Measurements from ENCODE around the gene OSBPL3.
A peak's percentile ranks its signal among the peaks of the same experiment; 100 is the strongest.

The OSBPL3 gene

GRCh38 chr7:24910551-24911212 is 69.3 kb downstream of the OSBPL3 start:
- TF ChIP-seq FOXM1 (IDR thresholded peaks at IDR 0.05; ENCODE audit: borderline replicate concordance, low read depth) (no peak), USF1 (IDR thresholded peaks at IDR 0.05) (no peak), EGR1 (IDR thresholded peaks at IDR 0.05) (no peak), RAD21 (IDR thresholded peaks at IDR 0.05; ENCODE audit: low read depth) (no peak)

GRCh38 chr7:24908727-24909126 is 71.3 kb downstream of the OSBPL3 start:
- TF ChIP-seq EP300 (IDR thresholded peaks at IDR 0.05; ENCODE audit: borderline replicate concordance) (no peak), CEBPB (IDR thresholded peaks at IDR 0.05) (no peak), TAF1 (IDR thresholded peaks at IDR 0.05; ENCODE audit: low read depth) (no peak), EGR1 (IDR thresholded peaks at IDR 0.05) (no peak)

GRCh38 chr7:24908166-24908565 is 71.8 kb downstream of the OSBPL3 start:
- TF ChIP-seq TAF1 (IDR thresholded peaks at IDR 0.05; ENCODE audit: low read depth) = no peak
- TF ChIP-seq EGR1 (IDR thresholded peaks at IDR 0.05) = no peak
- no peak for TF ChIP-seq MAX (IDR thresholded peaks at IDR 0.05)
- no peak for TF ChIP-seq NFIC (IDR thresholded peaks at IDR 0.05)
- no peak for TF ChIP-seq REST (IDR thresholded peaks at IDR 0.05; ENCODE audit: low read depth)
- no peak for TF ChIP-seq TEAD4 (IDR thresholded peaks at IDR 0.05)
- TF ChIP-seq USF1 (IDR thresholded peaks at IDR 0.05) = no peak
- TF ChIP-seq CEBPB (IDR thresholded peaks at IDR 0.05) = no peak
- TF ChIP-seq TCF12 (IDR thresholded peaks at IDR 0.05; ENCODE audit: low read depth) = no peak
- no peak for TF ChIP-seq RAD21 (IDR thresholded peaks at IDR 0.05; ENCODE audit: low read depth)
- TF ChIP-seq EP300 (IDR thresholded peaks at IDR 0.05; ENCODE audit: borderline replicate concordance) = no peak
- TF ChIP-seq FOXM1 (IDR thresholded peaks at IDR 0.05; ENCODE audit: borderline replicate concordance, low read depth) = no peak
- TF ChIP-seq ZBTB7A (IDR thresholded peaks at IDR 0.05; ENCODE audit: low read depth) = no peak
- no peak for TF ChIP-seq YY1 (IDR thresholded peaks at IDR 0.05; ENCODE audit: low read depth)

GRCh38 chr7:24907311-24907886 is 72.6 kb downstream of the OSBPL3 start:
- TF ChIP-seq ZBTB7A (IDR thresholded peaks at IDR 0.05; ENCODE audit: low read depth) = no peak

- TF ChIP-seq CEBPB (IDR thresholded peaks at IDR 0.05) (no peak), USF1 (IDR thresholded peaks at IDR 0.05) (peak; percentile 52), TEAD4 (IDR thresholded peaks at IDR 0.05) (peak; percentile 56)
Observed at GRCh38 chr7:24905996-24906770, 73.8 kb downstream of the OSBPL3 start.

GRCh38 chr7:24903559-24903958 is 76.4 kb downstream of the OSBPL3 start:
- TF ChIP-seq CEBPB (IDR thresholded peaks at IDR 0.05) (no peak), TAF1 (IDR thresholded peaks at IDR 0.05; ENCODE audit: low read depth) (no peak), YY1 (IDR thresholded peaks at IDR 0.05; ENCODE audit: low read depth) (no peak), TCF12 (IDR thresholded peaks at IDR 0.05; ENCODE audit: low read depth) (no peak), RAD21 (IDR thresholded peaks at IDR 0.05; ENCODE audit: low read depth) (no peak), ZBTB7A (IDR thresholded peaks at IDR 0.05; ENCODE audit: low read depth) (no peak), NFIC (IDR thresholded peaks at IDR 0.05) (no peak), EP300 (IDR thresholded peaks at IDR 0.05; ENCODE audit: borderline replicate concordance) (no peak), FOXM1 (IDR thresholded peaks at IDR 0.05; ENCODE audit: borderline replicate concordance, low read depth) (no peak), USF1 (IDR thresholded peaks at IDR 0.05) (no peak), MAX (IDR thresholded peaks at IDR 0.05) (no peak), EGR1 (IDR thresholded peaks at IDR 0.05) (no peak), REST (IDR thresholded peaks at IDR 0.05; ENCODE audit: low read depth) (no peak), TEAD4 (IDR thresholded peaks at IDR 0.05) (no peak), CREB1 (IDR thresholded peaks at IDR 0.05; ENCODE audit: low read depth) (no peak)
